ENCODE data around the gene ZCWPW1. TPM values are rescaled to one million over a fixed set of nuclear protein-coding genes. Genes with fewer than 3 reads are reported as not detected.
A peak's percentile ranks its signal among the peaks of the same experiment; 100 is the strongest.

The ZCWPW1 gene
- total and polyA plus RNA-seq, 2 of the 13 experiments (the other 11 are each of a cell fraction or from before 2014, with no cell fraction given): 2.4 to 2.5 TPM

GRCh38 chr7:100366411-100367250, 61.9 kb downstream of the ZCWPW1 start:
- Histone ChIP-seq H3K27ac (ENCODE audit: extremely low read length, insufficient read depth, low read length) (no peak overlapping the region), H3K9ac (ENCODE audit: insufficient read depth, low read depth, low read length) (no peak overlapping the region), H2AFZ (ENCODE audit: low read length) (no peak overlapping the region), H3K9me3 (ENCODE audit: low read length) (no peaks in the 10 kb centered on the region), H3K4me1 (ENCODE audit: insufficient read depth, low read length) (no peaks in the 10 kb centered on the region), H3K79me2 (ENCODE audit: insufficient read depth, low read length) (no peaks in the 10 kb centered on the region), H3K36me3 (replicated peaks in 1 of 2; ENCODE audit: control insufficient read depth in 1 of 2, insufficient read depth in 2 of 2, low read length in 2 of 2) (peaks cover 4 to 11% of the 10 kb centered on the region in 2 experiments), H3K4me3 (replicated peaks in 1 of 3; ENCODE audit: insufficient read depth in 1 of 3, low read depth in 2 of 3, low read length in 3 of 3) (no peak overlapping the region), H3K27me3 (ENCODE audit: control insufficient read depth in 1 of 2, insufficient read depth in 2 of 2, low read length in 2 of 2) (no peaks in the 10 kb centered on the region), H3K4me2 (ENCODE audit: low read depth, low read length) (no peak overlapping the region), H4K20me1 (ENCODE audit: insufficient read depth, low read length) (no peaks in the 10 kb centered on the region)
- ATAC-seq (no peak; the same call in none of the 3 replicates), DNase-seq (ENCODE audit: low spot score) (no peak), FAIRE-seq (no peak)
- no TSS peak for BruUV-seq (replicated peaks)
- POLR2A ChIA-PET: interaction anchor here (0.7 to 1.3 kb wide), 2 partner anchors 16 to 125 kb away, joined by 3 to 4 read pairs; no protein-coding TSS in a partner anchor
- 93% methylated on average over 11 of the region's 16 CpGs for WGBS (ENCODE audit: low lambda C conversion rate)
- in situ Hi-C loops (cut with HindIII; ENCODE audit: extremely low pct_ligation_motif_present, low pct_unique_long_range_greater_than_20kb): no loop called here
- CTCF ChIA-PET (ENCODE audit: low intra/inter-chr PET ratio, low total read pairs): no interaction called here
- intact Hi-C loops (cut with micrococcal nuclease; ENCODE audit: unreplicated experiment): no loop called here
- no peak for TF ChIP-seq FOXP4 (CRISPR knock-in tag; IDR thresholded peaks at IDR 0.05)
- TF ChIP-seq, protein P1, sequence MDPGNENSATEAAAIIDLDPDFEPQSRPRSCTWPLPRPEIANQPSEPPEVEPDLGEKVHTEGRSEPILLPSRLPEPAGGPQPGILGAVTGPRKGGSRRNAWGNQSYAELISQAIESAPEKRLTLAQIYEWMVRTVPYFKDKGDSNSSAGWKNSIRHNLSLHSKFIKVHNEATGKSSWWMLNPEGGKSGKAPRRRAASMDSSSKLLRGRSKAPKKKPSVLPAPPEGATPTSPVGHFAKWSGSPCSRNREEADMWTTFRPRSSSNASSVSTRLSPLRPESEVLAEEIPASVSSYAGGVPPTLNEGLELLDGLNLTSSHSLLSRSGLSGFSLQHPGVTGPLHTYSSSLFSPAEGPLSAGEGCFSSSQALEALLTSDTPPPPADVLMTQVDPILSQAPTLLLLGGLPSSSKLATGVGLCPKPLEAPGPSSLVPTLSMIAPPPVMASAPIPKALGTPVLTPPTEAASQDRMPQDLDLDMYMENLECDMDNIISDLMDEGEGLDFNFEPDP (CRISPR knock-in tag; conservative IDR thresholded peaks at IDR 0.05): 0 out of 2 replicates have a peak, but pooled peaks have one; percentile 26
- no peak for TF ChIP-seq TRIM24 (CRISPR knock-in tag; IDR thresholded peaks at IDR 0.05)
- no peak for TF ChIP-seq ZNF710 (CRISPR knock-in tag; IDR thresholded peaks at IDR 0.05; ENCODE audit: borderline replicate concordance)
- TF ChIP-seq U2AF1 (optimal IDR thresholded peaks at IDR 0.05; ENCODE audit: low read depth, low read length): no peak
- TF ChIP-seq BCLAF1 (IDR thresholded peaks at IDR 0.05): no peak
- peak; percentile 70 for TF ChIP-seq RBM22 (optimal IDR thresholded peaks at IDR 0.05; ENCODE audit: low read length)
- no peak for TF ChIP-seq ZNF614 (CRISPR knock-in tag; IDR thresholded peaks at IDR 0.05; ENCODE audit: borderline replicate concordance)
- peak in 1 of 2 experiments; percentile 18; a peak in 1 of 4 replicates for TF ChIP-seq POLR2A (IDR thresholded peaks at IDR 0.05; ENCODE audit: insufficient read depth in 1 of 2, low read depth in 2 of 2, low read length in 2 of 2)
- TF ChIP-seq PPARG (CRISPR knock-in tag; conservative IDR thresholded peaks at IDR 0.05): no peak
- TF ChIP-seq ZNF549 (CRISPR knock-in tag; IDR thresholded peaks at IDR 0.05): no peak
- peak; percentile 39; the same call in 1 of the 2 replicates for TF ChIP-seq POLR2G (IDR thresholded peaks at IDR 0.05; ENCODE audit: low read depth, low read length)
- no peak for TF ChIP-seq NKX3-1 (CRISPR knock-in tag; IDR thresholded peaks at IDR 0.05)

Measured in HepG2 (cell line).